Measurements from ENCODE around the gene MELTF. TPM values are rescaled to one million over a fixed set of nuclear protein-coding genes. Genes with fewer than 3 reads are reported as not detected.

The MELTF gene
- total and polyA plus RNA-seq, 8 donors: 0.45 to 4.4 (median 1.5) TPM

GRCh38 chr3:197007953-197008352 lies 21.7 kb downstream of the MELTF start:
- intact Hi-C loops (cut with DNase I; ENCODE audit: low total_unique reads): loop anchor here (10.0 kb wide), 1 partner anchor 177 kb away; no protein-coding TSS in a partner anchor
- no peak for DNase-seq
- no peak overlapping the region for H3K27ac ChIP-seq
- TF ChIP-seq EP300 (IDR thresholded peaks at IDR 0.05) (no peak), POLR2AphosphoS5 (IDR thresholded peaks at IDR 0.05) (no peak), CTCF (IDR thresholded peaks at IDR 0.05) (no peak), POLR2A (IDR thresholded peaks at IDR 0.05) (no peak)
- H3K27me3 ChIP-seq: peaks cover 0 to 11% (median 0%) of the 10 kb centered on the region in 3 donors
- 75 to 86% (median 77%) methylated on average over 8 of the region's 8 CpGs for WGBS, 5 donors
- no peak overlapping the region for H3K4me3 ChIP-seq
- H3K36me3 ChIP-seq: no peaks in the 10 kb centered on the region
- peaks cover 4 to 10% (median 9%) of the 10 kb centered on the region in 4 donors for H3K4me1 ChIP-seq
- H3K9me3 ChIP-seq: no peaks in the 10 kb centered on the region

GRCh38 chr3:197007296-197007940 lies 22.2 kb downstream of the MELTF start:
- no peaks in the 10 kb centered on the region for H3K9me3 ChIP-seq
- TF ChIP-seq POLR2A (IDR thresholded peaks at IDR 0.05) (no peak), POLR2AphosphoS5 (IDR thresholded peaks at IDR 0.05) (no peak), CTCF (IDR thresholded peaks at IDR 0.05) (no peak), EP300 (IDR thresholded peaks at IDR 0.05) (no peak)
- peaks cover 4 to 12% (median 11%) of the 10 kb centered on the region in 4 donors for H3K4me1 ChIP-seq
- H3K36me3 ChIP-seq: no peaks in the 10 kb centered on the region
- H3K27ac ChIP-seq: no peak overlapping the region
- intact Hi-C loops (cut with DNase I; ENCODE audit: low total_unique reads): loop anchor here (10.0 kb wide), 1 partner anchor 177 kb away; no protein-coding TSS in a partner anchor
- peak in 1 of 2 donors; percentile 65 for DNase-seq
- WGBS, 5 donors: 72 to 80% (median 76%) methylated on average over 12 of the region's 12 CpGs
- no peak overlapping the region for H3K4me3 ChIP-seq
- peaks cover 0 to 11% (median 0%) of the 10 kb centered on the region in 3 donors for H3K27me3 ChIP-seq

GRCh38 chr3:197006860-197007259 lies 22.8 kb downstream of the MELTF start:
- no peak overlapping the region for H3K27ac ChIP-seq
- DNase-seq: no peak
- no peak for TF ChIP-seq POLR2AphosphoS5 (IDR thresholded peaks at IDR 0.05)
- H3K36me3 ChIP-seq: no peaks in the 10 kb centered on the region
- H3K9me3 ChIP-seq: no peaks in the 10 kb centered on the region
- no peak overlapping the region for H3K4me3 ChIP-seq
- 93 to 98% (median 97%) methylated on average over 5 of the region's 5 CpGs for WGBS, 5 donors
- intact Hi-C loops (cut with DNase I; ENCODE audit: low total_unique reads): loop anchor here (10.0 kb wide), 1 partner anchor 178 kb away; no protein-coding TSS in a partner anchor
- peaks cover 4 to 18% (median 17%) of the 10 kb centered on the region in 4 donors for H3K4me1 ChIP-seq
- peaks cover 0 to 11% (median 0%) of the 10 kb centered on the region in 3 donors for H3K27me3 ChIP-seq

GRCh38 chr3:197006446-197006845 lies 23.2 kb downstream of the MELTF start:
- intact Hi-C loops (cut with DNase I; ENCODE audit: low total_unique reads): loop anchor here (10.0 kb wide), 1 partner anchor 178 kb away; no protein-coding TSS in a partner anchor

More at GRCh38 chr3:197006446-197006845, 23.2 kb downstream of the MELTF start:
- H3K27ac ChIP-seq: no peak overlapping the region
- H3K9me3 ChIP-seq: no peaks in the 10 kb centered on the region
- peaks cover 0 to 11% (median 0%) of the 10 kb centered on the region in 3 donors for H3K27me3 ChIP-seq
- 90 to 93% (median 92%) methylated on average over 10 to 11 of the region's 11 CpGs for WGBS, 5 donors
- H3K4me1 ChIP-seq: peaks cover 4 to 19% (median 18%) of the 10 kb centered on the region in 4 donors
- no peak overlapping the region for H3K4me3 ChIP-seq
- no peaks in the 10 kb centered on the region for H3K36me3 ChIP-seq
- DNase-seq: no peak
- no peak for TF ChIP-seq EP300 (IDR thresholded peaks at IDR 0.05)
- no peak for TF ChIP-seq POLR2AphosphoS5 (IDR thresholded peaks at IDR 0.05)
- TF ChIP-seq CTCF (IDR thresholded peaks at IDR 0.05): no peak
- no peak for TF ChIP-seq POLR2A (IDR thresholded peaks at IDR 0.05)
